Ovary (tissue), 9 donors: ENCODE measurements around the gene UCN3. TPM values are rescaled to one million over a fixed set of nuclear protein-coding genes. Genes with fewer than 3 reads are reported as not detected.

Experiments used
- DNase-seq, 5 donors: peaks; one replicate each; pipeline ENCODE4 v3.0.0-alpha.2; 2019 to 2020
- H3K27ac ChIP-seq, 2 donors: fragments of 200-600 bp; one replicate each; pipeline versions ENCODE4 v1.5.1 to v1.8.0; 2019 to 2022
- H3K27me3 ChIP-seq: fragments of 200-600 bp; one replicate; pipeline ENCODE4 v1.8.0; 2022
- H3K36me3 ChIP-seq: fragments of 200-600 bp; sonication (generic); one replicate; pipeline ENCODE4 v1.5.1; 2019
- H3K4me1 ChIP-seq: one replicate; pipeline ENCODE4 v1.8.1; 2013; ENCODE audit warnings: mild to moderate bottlenecking, moderate library complexity; ENCODE audit not compliant: insufficient read depth
- H3K4me3 ChIP-seq: fragments of 200-600 bp; sonication (generic); one replicate; pipeline ENCODE4 v1.5.1; 2017
- H3K9me3 ChIP-seq, 2 donors: fragments of 200-600 bp in 1 of 2; sonication (generic) in 1 of 2; one replicate each; pipeline versions ENCODE4 v1.5.1 to v1.8.1; 2013 to 2019; ENCODE audit warnings: mild to moderate bottlenecking in 1 of 2, moderate library complexity in 1 of 2
- EP300 ChIP-seq: sonication (generic); formaldehyde crosslinking; IDR thresholded peaks from one replicate; pipeline ENCODE4 v1.6.1; 2017; ENCODE audit warnings: antibody characterized with exemption
- POLR2A ChIP-seq: fragments of 450-650 bp; IDR thresholded peaks from one replicate; pipeline ENCODE4 v1.6.1; 2017; ENCODE audit warnings: antibody characterized with exemption, mild to moderate bottlenecking, moderate library complexity
- WGBS, 3 donors: extraction: QIAGEN DNeasy Blood & Tissue Kit in 1 of 3; methylation state at CpG; one replicate each; pipeline versions ENCODE4 v1.1.5 to v1.1.7; 2013 to 2017; 5-methylcytosine and 5-hydroxymethylcytosine counted together
- intact Hi-C, 4 donors: fragments of 100-400 bp; cut with DNase I; formaldehyde crosslinking; loops; one replicate each; pipeline versions ENCODE4 v1.11.0 to v1.15.1; 2022 to 2023
- polyA plus RNA-seq, 2 donors: library from polyadenylated mRNA; stranded (reverse); fragments of 200-250 nt in 1 of 2; fragments of 350-450 nt in 1 of 2; fragmentation: Illumina TruSeq in 1 of 2; extraction: RNeasy Lipid Tissue Mini Kit (QIAGEN cat#74804) in 1 of 2; gene quantifications; one replicate each; pipeline ENCODE4 v1.2.3, GENCODE V29; 2013 to 2014
- total RNA-seq, 7 donors: library from RNA; depleted of rRNA in 2 of 7; stranded (reverse); fragments of >200 nt in 2 of 7; fragmentation: NEBNext Ultra II Directional in 3 of 7; extraction: Animal tissue kit (Norgen Biotek cat#: 25700) in 3 of 7; gene quantifications; one replicate each; pipeline versions ENCODE4 v1.1.0 to v1.2.4, GENCODE V29; 2016 to 2023
- TF ChIP-seq, protein P1 (sequence below), 3 donors: fragments of 450-650 bp in 2 of 3; fragments of 200-600 bp in 1 of 3; IDR thresholded peaks; one replicate each; pipeline versions ENCODE4 v1.5.1 to v1.8.0; 2016 to 2022; ENCODE audit warnings: antibody characterized with exemption in 3 of 3, mild to moderate bottlenecking in 1 of 3
- donor health status: DM: no; HTN: no; CAD: no; lungs with moderate emphysema.
- donor health status: DM: no; HTN: no; CAD: no.
- donor health status: Bipolar disorder and iron deficiency.
- donor health status: DM: yes; HTN: yes; CAD: no.
- donor health status: DM: no; HTN: no; CAD: no.
- donor health status: DM: yes; HTN: yes; CAD: no.

The UCN3 gene
- total and polyA plus RNA-seq, 9 donors: not detected

DNA sequence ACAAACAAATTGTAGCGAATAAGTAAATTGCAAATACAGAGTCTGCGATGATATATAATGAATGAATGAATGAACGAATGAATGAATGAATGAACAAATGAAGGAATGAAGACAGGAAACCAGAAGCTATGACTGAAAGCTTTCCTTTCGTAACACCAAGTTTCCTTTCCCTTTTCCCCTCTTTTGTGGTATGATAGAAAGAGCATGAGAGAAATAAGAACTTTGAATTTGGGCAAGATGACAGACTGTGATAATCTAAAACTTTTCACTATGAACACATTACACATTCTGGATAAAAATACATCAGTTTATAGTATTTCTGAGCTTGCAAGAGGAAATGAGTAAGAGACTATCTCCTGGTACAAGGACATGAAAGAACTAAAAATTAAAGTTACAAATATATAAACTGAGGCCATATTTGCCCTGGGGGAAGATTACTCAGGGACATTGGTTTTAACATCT lies 8.4 kb upstream of the UCN3 start:
- Histone ChIP-seq H3K4me3 (no peak overlapping the region), H3K4me1 (no peaks in the 10 kb centered on the region), H3K27me3 (no peaks in the 10 kb centered on the region), H3K27ac (no peak overlapping the region), H3K9me3 (no peaks in the 10 kb centered on the region), H3K36me3 (no peaks in the 10 kb centered on the region)
- TF ChIP-seq EP300: no peak
- no peak for TF ChIP-seq POLR2A
- TF ChIP-seq, protein P1, sequence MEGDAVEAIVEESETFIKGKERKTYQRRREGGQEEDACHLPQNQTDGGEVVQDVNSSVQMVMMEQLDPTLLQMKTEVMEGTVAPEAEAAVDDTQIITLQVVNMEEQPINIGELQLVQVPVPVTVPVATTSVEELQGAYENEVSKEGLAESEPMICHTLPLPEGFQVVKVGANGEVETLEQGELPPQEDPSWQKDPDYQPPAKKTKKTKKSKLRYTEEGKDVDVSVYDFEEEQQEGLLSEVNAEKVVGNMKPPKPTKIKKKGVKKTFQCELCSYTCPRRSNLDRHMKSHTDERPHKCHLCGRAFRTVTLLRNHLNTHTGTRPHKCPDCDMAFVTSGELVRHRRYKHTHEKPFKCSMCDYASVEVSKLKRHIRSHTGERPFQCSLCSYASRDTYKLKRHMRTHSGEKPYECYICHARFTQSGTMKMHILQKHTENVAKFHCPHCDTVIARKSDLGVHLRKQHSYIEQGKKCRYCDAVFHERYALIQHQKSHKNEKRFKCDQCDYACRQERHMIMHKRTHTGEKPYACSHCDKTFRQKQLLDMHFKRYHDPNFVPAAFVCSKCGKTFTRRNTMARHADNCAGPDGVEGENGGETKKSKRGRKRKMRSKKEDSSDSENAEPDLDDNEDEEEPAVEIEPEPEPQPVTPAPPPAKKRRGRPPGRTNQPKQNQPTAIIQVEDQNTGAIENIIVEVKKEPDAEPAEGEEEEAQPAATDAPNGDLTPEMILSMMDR (IDR thresholded peaks at IDR 0.05): no peak
- intact Hi-C loops: no loop called here
- no peak for DNase-seq
- WGBS, 3 donors: 78 to 84% (median 79%) methylated on average over 4 of the region's 4 CpGs

DNA sequence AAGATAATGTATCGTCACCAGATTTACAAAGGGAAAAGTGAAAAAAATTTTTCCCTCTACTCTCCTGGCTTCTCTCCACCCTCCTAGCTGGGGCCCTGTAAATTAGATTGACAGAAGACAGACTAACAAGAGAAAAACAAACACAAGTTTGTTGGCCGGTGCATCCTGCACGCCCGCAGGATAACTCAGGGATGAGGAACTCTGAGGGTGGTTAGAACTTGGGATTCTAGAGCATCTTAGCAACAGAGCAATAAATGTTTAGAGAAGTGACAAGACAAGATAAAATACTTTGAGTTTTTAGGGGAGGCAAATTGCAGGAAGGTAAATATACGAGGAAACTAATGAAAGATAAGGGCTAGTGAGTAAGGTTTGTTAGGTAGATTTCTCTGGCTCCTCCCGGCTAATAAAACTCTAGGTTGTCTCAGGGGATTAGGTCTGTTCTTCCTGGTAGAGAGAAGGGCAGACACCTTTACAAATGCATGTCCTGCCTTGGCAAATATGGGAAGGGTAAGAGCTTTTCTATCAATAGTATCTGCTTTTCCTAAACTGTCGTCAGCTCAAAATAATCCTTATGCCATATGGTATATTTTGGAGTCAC lies 4.3 kb upstream of the UCN3 start:
- H3K9me3 ChIP-seq: no peaks in the 10 kb centered on the region
- TF ChIP-seq, protein P1 (IDR thresholded peaks at IDR 0.05): no peak
- TF ChIP-seq EP300: no peak
- TF ChIP-seq POLR2A: no peak
- no peak for DNase-seq
- H3K27me3 ChIP-seq: no peaks in the 10 kb centered on the region
- H3K36me3 ChIP-seq: no peaks in the 10 kb centered on the region
- H3K27ac ChIP-seq: no peak overlapping the region
- H3K4me1 ChIP-seq: no peaks in the 10 kb centered on the region
- WGBS, 3 donors: 9 to 20% (median 16%) methylated on average over 7 of the region's 7 CpGs
- no peak overlapping the region for H3K4me3 ChIP-seq
- intact Hi-C loops: no loop called here

DNA sequence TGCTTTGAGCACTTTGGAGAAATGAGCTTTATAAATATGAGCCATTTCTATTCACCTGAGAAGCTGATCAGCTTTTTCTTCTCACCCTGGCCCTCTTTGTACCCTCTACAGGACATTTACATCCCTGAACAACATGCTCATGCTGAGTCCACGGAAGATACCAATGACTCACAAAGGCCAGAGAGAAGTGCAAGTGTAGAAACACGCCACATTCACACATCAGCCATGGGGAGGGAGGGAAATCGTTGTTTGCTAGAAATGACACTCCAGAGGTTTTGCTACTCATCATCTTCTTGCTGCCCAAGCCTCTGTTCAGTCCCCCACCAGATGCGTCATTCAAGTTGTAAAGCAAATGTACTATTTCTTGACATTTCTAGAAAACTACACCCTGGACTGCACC lies 2.8 kb upstream of the UCN3 start:
- 82 to 90% (median 83%) methylated on average over 4 of the region's 4 CpGs for WGBS, 3 donors

GRCh38 chr10:5362873-5363272 lies 1.9 kb upstream of the UCN3 start:
- H3K4me3 ChIP-seq: no peak overlapping the region
- intact Hi-C loops: no loop called here
- no peaks in the 10 kb centered on the region for H3K9me3 ChIP-seq
- H3K36me3 ChIP-seq: no peaks in the 10 kb centered on the region
- no peaks in the 10 kb centered on the region for H3K4me1 ChIP-seq
- no peaks in the 10 kb centered on the region for H3K27me3 ChIP-seq
- H3K27ac ChIP-seq: no peak overlapping the region
- TF ChIP-seq EP300 (no peak), POLR2A (no peak)
- TF ChIP-seq, protein P1 (IDR thresholded peaks at IDR 0.05): no peak
- no peak for DNase-seq

More for the DNA sequence above, 2.8 kb upstream of the UCN3 start:
- intact Hi-C loops: no loop called here
- no peak for DNase-seq
- Histone ChIP-seq H3K4me1 (no peaks in the 10 kb centered on the region), H3K27ac (no peak overlapping the region), H3K36me3 (no peaks in the 10 kb centered on the region), H3K27me3 (no peaks in the 10 kb centered on the region), H3K9me3 (no peaks in the 10 kb centered on the region), H3K4me3 (no peak overlapping the region)
- TF ChIP-seq, protein P1 (IDR thresholded peaks at IDR 0.05): no peak
- TF ChIP-seq EP300 (no peak), POLR2A (no peak)
